IPS-20b (cell line): Measurements from ENCODE around the gene CREB3L2.

Source experiments
- H3K27ac ChIP-seq: one replicate; pipeline ENCODE4 v1.5.1; 2013; ENCODE audit warnings: low read length
- H3K27me3 ChIP-seq: 2 replicates; pipeline ENCODE4 v1.6.1; 2013; ENCODE audit warnings: mild to moderate bottlenecking, low read length, inconsistent platforms; ENCODE audit not compliant: insufficient read depth
- H3K36me3 ChIP-seq: 2 replicates; pipeline ENCODE4 v1.6.1; 2013; ENCODE audit warnings: low read depth, mild to moderate bottlenecking, inconsistent platforms, low read length, moderate library complexity; ENCODE audit not compliant: insufficient read depth
- H3K4me1 ChIP-seq: 2 replicates; pipeline ENCODE4 v1.6.1; 2013; ENCODE audit warnings: mild to moderate bottlenecking, control low read depth, inconsistent platforms, low read length, moderate library complexity; ENCODE audit not compliant: insufficient read depth
- H3K4me3 ChIP-seq: 2 replicates; pipeline ENCODE4 v1.5.1; 2013; ENCODE audit warnings: mild to moderate bottlenecking, low read length, inconsistent platforms
- H3K9ac ChIP-seq: 2 replicates; pipeline ENCODE4 v1.6.1; 2013; ENCODE audit warnings: low read depth, mild to moderate bottlenecking, inconsistent platforms, low read length, moderate library complexity
- H3K9me3 ChIP-seq: 2 replicates; pipeline ENCODE4 v1.6.1; 2013; ENCODE audit warnings: mild to moderate bottlenecking, low read depth, low read length, inconsistent platforms; ENCODE audit not compliant: insufficient read depth

The CREB3L2 gene

DNA sequence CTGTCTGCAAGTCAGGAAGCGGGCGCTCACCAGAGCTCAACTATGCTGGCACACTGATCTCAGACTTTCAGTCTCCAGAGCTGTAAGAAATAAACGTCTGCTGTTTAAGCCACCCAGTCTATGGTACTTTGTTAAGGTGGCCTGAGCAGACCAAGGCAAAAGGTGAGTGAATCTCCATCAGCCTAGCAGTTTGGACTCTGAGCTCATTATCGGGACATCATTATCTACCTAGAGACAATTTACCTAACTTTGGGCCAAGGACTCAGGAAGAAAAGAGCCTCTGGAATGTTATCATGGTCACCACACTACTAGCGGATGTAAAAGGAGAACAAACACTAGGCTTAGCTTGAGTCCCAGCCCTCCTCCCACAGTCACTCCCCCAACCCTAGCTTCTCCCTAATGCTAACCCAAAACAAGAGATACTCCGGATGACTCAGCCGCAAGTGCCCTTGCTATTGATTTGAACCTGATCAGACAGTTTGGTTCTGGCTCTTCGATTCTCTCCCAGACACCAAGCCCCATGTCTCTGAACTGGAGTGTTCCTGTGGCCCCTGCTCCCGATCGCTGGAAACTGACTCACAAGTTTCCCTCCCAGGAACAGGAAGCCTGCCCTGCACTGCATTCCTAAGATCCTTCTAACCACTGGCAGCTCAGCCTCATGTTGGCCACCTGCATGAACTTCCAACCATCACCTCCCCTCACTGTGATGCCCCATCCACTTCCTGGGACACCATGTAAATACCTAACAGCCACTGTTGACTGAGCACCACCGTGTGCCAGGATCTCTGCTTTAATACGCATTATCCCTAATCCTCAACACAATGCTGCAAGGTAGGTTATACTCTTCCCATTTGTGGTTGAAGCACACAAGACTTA, 34.5 kb downstream of the CREB3L2 start:
- Histone ChIP-seq H3K9me3 (no peaks in the 10 kb centered on the region), H3K36me3 (peaks cover 5% of the 10 kb centered on the region; the same call in 1 of the 2 replicates), H3K4me1 (peaks cover 12% of the 10 kb centered on the region), H3K9ac (peak overlapping the region; percentile 28; the same call in 1 of the 2 replicates), H3K4me3 (no peak overlapping the region), H3K27ac (no peak overlapping the region), H3K27me3 (no peaks in the 10 kb centered on the region)

DNA sequence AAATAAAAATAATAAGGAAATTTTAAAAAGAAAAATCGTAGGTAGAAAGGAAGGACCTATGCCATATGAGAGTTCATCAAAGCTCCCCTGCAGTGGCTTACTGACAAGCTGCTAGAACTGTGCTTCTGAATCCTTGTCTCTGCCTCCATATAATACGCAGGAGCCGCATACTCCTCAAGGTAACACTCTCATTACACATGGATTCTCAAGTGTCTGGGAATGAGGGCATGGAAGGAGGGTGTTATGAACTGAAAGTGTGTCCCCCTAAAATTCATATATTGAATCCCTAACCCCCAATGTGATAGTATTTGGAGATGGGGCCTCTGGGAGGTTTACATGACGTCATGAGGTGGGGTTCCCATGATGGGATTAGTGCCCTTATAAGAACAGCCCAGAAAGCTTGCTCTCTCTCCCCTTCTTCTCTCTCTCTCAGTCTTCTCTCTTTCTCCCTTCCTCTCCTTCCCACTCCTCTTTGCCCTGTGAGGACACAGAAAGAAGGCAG, 35.2 kb downstream of the CREB3L2 start:
- peaks cover 12% of the 10 kb centered on the region for H3K4me1 ChIP-seq
- no peaks in the 10 kb centered on the region for H3K9me3 ChIP-seq
- H3K27me3 ChIP-seq = no peaks in the 10 kb centered on the region
- peaks cover 5% of the 10 kb centered on the region; the same call in 1 of the 2 replicates for H3K36me3 ChIP-seq
- H3K9ac ChIP-seq = peak overlapping the region; percentile 28; the same call in 1 of the 2 replicates
- no peak overlapping the region for H3K4me3 ChIP-seq
- H3K27ac ChIP-seq = peak overlapping the region; percentile 11

DNA sequence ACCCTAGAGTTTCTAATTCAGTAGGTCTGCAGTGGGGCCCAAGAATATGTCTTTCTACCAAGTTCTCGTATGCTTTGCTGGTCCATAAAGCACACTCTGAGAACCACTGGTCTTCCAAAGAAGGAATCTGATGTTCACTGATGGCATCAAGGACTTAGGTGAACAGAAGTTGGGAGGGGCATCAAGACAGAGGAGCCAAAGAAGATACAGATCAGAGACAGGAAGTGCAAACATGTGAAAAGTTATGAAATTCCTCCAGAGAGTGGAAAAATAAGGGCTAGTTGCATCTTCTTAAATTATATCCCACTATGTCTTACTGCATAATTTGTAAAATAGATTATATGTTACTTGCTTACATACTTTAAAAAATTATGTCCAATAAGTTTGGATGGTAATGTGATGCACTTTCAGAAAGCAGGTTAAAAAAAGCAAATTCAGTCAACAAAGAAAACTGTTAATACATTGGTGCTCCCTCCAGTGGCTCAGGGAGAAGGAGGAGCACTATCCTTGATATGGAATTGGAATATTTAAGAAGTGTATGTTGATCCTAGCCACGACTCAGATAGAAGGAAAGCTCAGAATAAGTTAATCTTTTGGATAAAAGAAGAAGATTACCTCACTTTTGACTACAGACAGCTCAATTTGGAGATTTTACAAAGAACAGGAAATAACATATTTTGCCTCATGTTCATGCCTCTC, 35.8 kb downstream of the CREB3L2 start:
- H3K4me1 ChIP-seq = peaks cover 12% of the 10 kb centered on the region
- no peak overlapping the region for H3K9ac ChIP-seq
- H3K27ac ChIP-seq = peak overlapping the region; percentile 11
- H3K9me3 ChIP-seq = no peaks in the 10 kb centered on the region
- no peak overlapping the region for H3K4me3 ChIP-seq
- no peaks in the 10 kb centered on the region for H3K27me3 ChIP-seq
- H3K36me3 ChIP-seq = peaks cover 5% of the 10 kb centered on the region; the same call in 1 of the 2 replicates

DNA sequence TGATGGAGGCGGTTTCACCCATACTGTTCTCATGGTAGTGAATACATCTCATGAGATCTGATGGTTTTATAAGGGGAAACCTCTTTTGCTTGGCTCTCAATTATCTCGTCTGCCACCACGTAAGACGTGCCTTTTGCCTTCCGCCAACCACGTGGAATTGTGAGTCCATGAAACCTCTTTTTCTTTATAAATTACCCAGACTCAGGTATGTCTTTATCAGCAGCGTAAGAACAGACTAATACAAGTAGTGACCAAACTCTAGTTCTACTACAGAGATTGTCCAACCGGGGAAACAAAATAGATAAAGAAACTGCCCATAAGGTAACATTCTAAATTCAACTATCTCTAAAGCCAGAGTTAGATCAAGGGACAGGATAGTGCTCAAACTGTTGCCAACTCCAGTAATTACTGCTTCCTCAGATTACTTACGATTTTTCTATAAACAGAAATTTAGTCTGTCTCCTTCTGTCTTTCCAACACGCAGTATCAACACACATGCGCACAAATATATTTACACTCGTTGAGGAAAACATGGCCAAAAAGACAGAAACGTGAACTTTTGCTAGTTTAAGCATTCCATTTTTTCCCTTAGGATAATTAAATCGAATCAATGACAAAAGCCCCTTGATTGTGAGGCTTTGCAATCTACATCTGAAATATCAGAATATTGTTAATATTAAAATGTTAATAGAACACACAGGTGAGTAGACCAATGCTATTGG, 36.9 kb downstream of the CREB3L2 start:
- Histone ChIP-seq H3K9me3 (no peaks in the 10 kb centered on the region), H3K9ac (no peak overlapping the region)

DNA sequence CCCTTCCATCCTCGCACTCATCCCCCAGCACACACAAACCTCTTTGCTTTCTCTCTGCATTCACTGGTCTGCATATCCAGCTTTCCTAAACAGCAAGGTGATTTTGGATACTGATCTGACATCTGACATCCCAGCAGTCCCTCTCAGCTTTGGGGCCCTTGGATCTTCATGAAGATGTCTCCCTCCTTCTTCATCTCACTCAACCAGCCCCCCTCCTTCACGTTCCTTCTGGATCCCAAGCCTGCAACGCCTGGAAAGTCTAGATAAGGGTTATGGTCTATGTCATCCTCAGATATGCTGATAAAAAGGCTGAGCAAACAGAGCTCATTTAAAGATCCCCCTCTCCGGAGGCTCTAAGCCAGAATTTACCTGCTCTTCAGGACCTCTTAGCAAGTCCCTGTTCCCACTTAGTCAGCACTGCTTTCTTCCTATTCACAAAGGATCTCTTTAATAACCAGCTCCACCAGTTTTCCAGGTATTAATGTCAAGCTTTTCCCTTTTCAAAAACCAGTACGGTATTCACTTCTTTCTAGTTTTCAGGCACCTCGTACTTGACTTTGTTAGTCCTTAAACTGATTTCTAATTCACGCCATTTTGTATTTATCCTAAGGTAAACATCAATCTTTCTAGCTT, 38.9 kb downstream of the CREB3L2 start:
- Histone ChIP-seq H3K4me1 (peaks cover 15% of the 10 kb centered on the region), H3K4me3 (no peak overlapping the region), H3K9ac (no peak overlapping the region), H3K9me3 (no peaks in the 10 kb centered on the region), H3K27ac (no peak overlapping the region), H3K36me3 (peaks cover 10% of the 10 kb centered on the region; the same call in 1 of the 2 replicates), H3K27me3 (no peaks in the 10 kb centered on the region)

More for the DNA sequence above, 36.9 kb downstream of the CREB3L2 start:
- H3K4me3 ChIP-seq = no peak overlapping the region
- H3K27me3 ChIP-seq = no peaks in the 10 kb centered on the region
- H3K27ac ChIP-seq = no peak overlapping the region
- peaks cover 12% of the 10 kb centered on the region for H3K4me1 ChIP-seq
- H3K36me3 ChIP-seq = peaks cover 5% of the 10 kb centered on the region; the same call in 1 of the 2 replicates

DNA sequence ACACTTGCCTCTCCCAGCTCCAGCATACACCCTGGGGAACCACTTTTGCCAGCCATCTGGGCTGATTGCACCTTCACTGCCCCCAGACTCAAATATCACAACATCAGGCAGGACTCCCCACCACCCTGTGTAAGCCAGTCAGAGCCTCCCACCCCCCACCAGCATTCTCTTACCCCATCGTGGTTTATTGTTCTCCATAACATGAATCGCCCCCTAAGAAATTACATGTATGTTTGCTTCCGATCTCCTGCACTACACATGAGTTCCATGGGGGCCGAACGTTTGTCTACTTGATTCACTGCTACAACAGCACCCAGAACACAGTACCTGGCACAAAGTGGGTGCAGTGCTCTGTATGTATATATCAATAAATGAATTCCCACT, 39.4 kb downstream of the CREB3L2 start:
- Histone ChIP-seq H3K27me3 (no peaks in the 10 kb centered on the region), H3K9me3 (no peaks in the 10 kb centered on the region), H3K4me1 (peaks cover 17% of the 10 kb centered on the region), H3K9ac (no peak overlapping the region), H3K27ac (no peak overlapping the region), H3K36me3 (peaks cover 13% of the 10 kb centered on the region; the same call in 1 of the 2 replicates), H3K4me3 (no peak overlapping the region)

DNA sequence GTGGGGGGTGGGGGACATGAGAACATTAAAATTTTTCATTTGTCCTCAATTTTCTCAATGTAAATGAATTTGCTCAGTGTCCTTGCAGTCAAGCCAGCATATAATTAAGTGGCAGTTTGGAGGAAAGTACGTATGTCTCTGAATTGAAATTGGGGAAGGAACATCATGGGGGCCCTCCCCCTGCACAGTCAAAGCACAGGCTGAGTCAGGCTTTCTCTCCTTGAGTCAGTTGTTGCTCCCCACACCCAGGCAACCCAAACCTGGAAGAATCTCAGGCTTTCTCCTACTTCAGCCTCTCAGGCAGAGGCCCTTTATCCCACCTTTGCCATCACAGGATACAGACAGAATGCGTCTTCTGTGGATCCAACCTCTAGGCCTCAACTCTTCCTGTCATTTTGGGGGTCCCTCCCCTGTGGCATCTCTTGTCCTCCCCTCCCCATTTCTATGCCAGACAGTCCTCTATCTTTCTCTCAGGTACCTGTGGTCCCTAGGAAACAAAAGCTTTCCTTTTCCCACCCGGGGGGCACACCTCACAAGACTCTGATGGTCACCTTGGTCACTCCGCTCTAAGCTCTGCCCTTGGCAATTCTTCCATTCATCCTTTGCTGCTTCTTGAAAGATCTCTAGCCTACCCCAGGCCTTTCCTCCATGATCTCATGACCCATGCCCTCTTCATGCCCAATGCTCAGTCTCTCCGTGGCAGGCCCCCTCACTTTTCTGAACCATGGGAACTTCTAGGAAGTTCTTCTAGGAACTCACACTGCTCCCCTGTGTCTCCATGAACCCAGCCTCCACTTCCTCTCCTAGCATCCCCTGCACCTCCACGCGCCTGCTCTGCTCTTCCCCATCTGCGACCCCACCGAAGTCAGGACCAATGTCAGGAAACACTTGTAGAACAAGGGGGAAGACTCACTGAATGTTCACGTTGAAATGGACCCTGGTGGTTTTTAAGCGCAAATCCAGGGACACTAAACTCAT, 40.4 kb downstream of the CREB3L2 start:
- Histone ChIP-seq H3K36me3 (peaks cover 13% of the 10 kb centered on the region; the same call in 1 of the 2 replicates), H3K9ac (no peak overlapping the region), H3K4me1 (peaks cover 18% of the 10 kb centered on the region), H3K9me3 (no peaks in the 10 kb centered on the region), H3K4me3 (no peak overlapping the region), H3K27me3 (no peaks in the 10 kb centered on the region), H3K27ac (no peak overlapping the region)

DNA sequence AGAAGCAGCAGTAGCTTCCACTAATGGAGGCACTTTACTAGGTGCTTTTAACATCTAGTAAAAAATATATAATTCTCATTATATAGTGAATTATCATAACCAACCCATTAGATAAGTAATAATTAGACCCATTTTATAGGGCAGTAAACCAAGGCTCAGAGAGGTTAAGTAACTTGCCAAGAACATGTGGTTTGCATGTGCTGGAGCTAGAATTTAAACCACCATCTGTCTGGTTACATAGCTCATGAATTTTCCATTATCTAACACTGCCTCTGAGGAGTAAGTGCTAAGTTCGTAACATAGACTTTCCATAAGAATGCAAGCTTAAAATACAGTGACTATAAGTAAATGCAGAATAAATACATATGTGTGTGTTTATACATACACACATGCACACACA, 41.9 kb downstream of the CREB3L2 start:
- Histone ChIP-seq H3K9me3 (no peaks in the 10 kb centered on the region), H3K27ac (no peak overlapping the region), H3K4me3 (no peak overlapping the region), H3K27me3 (no peaks in the 10 kb centered on the region), H3K9ac (no peak overlapping the region), H3K36me3 (peaks cover 13% of the 10 kb centered on the region; the same call in 1 of the 2 replicates), H3K4me1 (peaks cover 21% of the 10 kb centered on the region)

DNA sequence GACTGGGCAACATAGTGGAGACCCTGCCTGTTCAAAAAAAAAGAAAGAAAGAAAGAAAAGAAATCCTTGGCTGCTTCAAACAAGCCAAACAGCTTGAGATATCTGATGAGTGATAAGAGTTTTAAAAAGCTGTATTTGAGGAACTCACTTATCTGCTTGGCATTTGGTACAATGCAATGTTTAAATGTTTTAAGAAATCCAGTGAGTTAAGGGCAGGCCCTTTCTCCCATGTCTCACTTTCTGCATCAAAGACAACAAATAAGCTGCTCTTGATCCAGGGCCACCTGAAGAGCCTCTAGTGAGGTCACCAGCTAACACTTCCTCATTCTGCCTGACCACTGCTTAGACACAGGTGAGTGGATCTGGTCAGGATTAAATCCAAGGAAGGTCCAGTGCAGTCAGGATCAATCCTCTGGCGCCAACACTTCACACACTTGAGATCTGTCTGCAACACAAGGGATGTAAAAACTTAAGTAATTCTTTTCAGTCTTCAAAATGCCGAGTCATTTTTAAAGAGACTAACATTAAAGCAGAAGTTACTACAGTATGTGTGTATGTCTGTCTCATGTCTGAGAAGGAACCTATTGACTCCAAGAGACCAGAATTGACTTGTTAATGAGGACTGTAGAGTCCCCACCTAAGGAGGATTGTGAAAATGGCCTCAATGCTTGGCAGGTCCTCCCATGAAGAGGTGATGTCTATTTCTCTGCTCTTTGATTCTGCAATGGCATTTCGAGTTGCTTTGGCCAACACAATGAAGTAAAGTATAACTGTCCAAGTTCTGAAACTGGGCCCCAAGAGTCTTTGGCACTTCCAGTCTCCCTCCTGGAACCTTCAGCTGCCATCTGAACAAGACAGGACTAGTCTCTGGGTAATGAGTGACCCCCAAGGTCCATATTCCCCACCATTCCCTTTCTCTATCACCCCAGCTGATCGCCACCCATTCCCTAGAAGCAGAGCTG, 43.1 kb downstream of the CREB3L2 start:
- no peak overlapping the region for H3K27ac ChIP-seq
- no peaks in the 10 kb centered on the region for H3K9me3 ChIP-seq
- no peak overlapping the region for H3K4me3 ChIP-seq
- H3K36me3 ChIP-seq = peaks cover 13% of the 10 kb centered on the region; the same call in 1 of the 2 replicates
- H3K27me3 ChIP-seq = no peaks in the 10 kb centered on the region
- peaks cover 33% of the 10 kb centered on the region for H3K4me1 ChIP-seq
- no peak overlapping the region for H3K9ac ChIP-seq
